ENCODE measurements around the gene OPCML.

The OPCML gene

GRCh38 chr11:133134314-133135173 is 397.8 kb downstream of the OPCML start:
- DNase-seq (ENCODE audit: low read depth in 2 of 2) = peak in 1 of 2 donors; percentile 19

GRCh38 chr11:133133606-133134005 is 398.7 kb downstream of the OPCML start:
- no peak for DNase-seq (ENCODE audit: low read depth in 2 of 2)

- DNase-seq (ENCODE audit: low read depth in 2 of 2) = no peak
These were observed 399.3 kb downstream of the OPCML start for GRCh38 chr11:133133050-133133449.

DNA sequence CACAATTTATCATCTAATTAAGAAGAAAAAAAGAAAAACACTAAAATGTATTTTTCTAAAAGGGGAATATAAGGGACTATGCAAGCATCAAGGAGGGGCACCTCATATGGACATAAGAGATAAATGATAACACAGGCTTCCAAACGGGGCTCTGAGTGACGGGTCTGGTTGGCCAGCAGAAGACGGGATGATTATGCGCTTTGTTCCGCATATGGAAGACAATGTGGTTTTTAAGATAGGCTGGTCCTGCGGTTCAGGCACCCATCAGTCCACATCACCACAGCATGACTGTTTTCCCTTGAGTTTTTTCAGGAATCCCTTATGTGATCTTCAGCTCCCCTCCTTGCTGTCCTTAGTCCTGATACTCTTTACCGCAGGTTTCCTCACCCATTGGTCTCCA is 404.6 kb downstream of the OPCML start:
- no peak for DNase-seq (ENCODE audit: low read depth in 2 of 2)

DNA sequence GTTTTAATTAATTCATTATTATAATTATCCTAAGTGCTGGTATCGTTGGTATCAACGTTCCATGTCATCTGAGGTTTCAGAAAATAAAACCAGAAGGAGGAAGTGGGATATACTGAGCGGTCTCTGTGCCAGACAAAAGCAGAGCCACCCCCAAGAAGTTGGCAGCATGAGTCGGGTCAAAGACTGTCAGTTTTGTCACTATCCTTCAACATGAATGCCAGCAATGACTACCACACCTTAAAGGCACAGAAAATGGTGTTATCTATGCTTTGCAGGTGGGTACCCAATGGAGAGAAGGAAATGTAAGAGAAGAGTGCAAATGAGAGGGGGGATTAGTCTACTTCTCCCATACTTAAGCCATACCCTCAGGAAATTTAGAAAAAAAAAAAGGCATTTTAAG is 408.5 kb downstream of the OPCML start:
- DNase-seq (ENCODE audit: low read depth in 2 of 2) = no peak

GRCh38 chr11:133123366-133123765 is 408.9 kb downstream of the OPCML start:
- no peak for DNase-seq (ENCODE audit: low read depth in 2 of 2)

DNA sequence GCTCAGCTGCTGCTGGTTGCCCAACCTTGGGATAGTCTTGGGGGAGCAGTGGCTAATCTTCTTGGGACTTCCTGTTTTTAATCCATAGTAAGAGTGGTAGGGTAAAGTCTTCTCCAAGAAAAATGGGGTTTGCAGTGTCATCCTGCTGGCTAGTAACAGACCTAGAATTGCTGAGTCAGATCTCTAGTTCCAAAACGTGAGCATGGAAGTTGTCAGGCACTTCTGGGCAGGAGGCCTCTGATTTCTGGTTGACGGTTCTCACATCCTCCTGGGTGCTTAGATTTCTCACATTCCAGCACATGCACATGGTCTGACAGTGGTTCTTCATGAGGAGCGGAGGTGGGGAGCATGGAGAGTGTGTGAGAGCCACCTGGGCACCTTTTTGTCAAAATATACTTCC is 410.0 kb downstream of the OPCML start:
- no peak for DNase-seq (ENCODE audit: low read depth in 2 of 2)

GRCh38 chr11:133118563-133119268 is 413.6 kb downstream of the OPCML start:
- DNase-seq (ENCODE audit: low read depth in 2 of 2) = no peak

- DNase-seq (ENCODE audit: low read depth in 2 of 2) = no peak
These were observed 417.2 kb downstream of the OPCML start for GRCh38 chr11:133115099-133115498.

- no peak for DNase-seq (ENCODE audit: low read depth in 2 of 2)
These were observed 424.5 kb downstream of the OPCML start for GRCh38 chr11:133107763-133108162.

DNA sequence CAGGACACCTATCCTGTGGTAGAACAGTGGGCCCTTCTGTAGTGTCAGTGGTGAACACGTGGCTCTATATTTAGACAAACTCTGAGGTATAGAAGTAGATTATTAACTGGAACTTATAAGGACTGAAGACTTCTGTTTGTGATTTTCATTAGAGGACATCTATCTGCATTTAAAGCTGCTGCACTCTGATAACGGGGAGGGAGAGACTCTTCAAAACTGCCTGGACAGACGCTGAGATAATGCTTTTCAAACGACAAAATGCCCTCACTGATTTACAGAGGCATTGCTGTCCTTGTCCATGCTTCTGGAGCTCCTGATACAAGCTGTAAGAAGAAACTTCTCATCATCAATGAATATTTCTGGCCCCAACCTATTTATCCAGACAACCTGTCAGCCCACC is 425.2 kb downstream of the OPCML start:
- no peak for DNase-seq (ENCODE audit: low read depth in 2 of 2)

- no peak for DNase-seq (ENCODE audit: low read depth in 2 of 2)
These were observed 425.9 kb downstream of the OPCML start for GRCh38 chr11:133106417-133106816.

- no peak for DNase-seq (ENCODE audit: low read depth in 2 of 2)
These were observed 428.1 kb downstream of the OPCML start for GRCh38 chr11:133104009-133104744.

DNA sequence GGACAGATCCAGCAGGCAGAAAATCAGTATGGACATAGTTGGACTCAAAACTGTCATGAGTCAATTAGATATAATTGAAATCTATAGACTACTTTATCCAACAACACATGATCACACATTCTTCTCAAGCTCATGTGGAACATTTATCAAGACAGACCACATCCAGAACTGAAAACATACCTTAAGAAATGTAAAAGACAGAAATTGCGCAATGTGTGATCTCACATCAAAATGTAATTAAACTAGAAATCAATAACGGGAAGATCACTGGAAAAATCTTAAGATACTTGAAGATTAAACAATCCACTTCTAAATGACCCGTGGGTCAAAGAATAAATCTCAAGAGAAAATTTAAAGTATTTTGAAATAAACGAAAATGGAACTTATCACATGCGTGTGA is 435.3 kb downstream of the OPCML start:
- DNase-seq (ENCODE audit: low read depth in 2 of 2) = no peak

- DNase-seq (ENCODE audit: low read depth in 2 of 2) = no peak
These were observed 445.8 kb downstream of the OPCML start for GRCh38 chr11:133086518-133086917.

GRCh38 chr11:133082841-133083488 is 449.3 kb downstream of the OPCML start:
- DNase-seq (ENCODE audit: low read depth in 2 of 2) = peak; percentile 56

GRCh38 chr11:133082453-133082781 is 449.9 kb downstream of the OPCML start:
- DNase-seq (ENCODE audit: low read depth in 2 of 2) = no peak

- no peak for DNase-seq (ENCODE audit: low read depth in 2 of 2)
These were observed 450.4 kb downstream of the OPCML start for GRCh38 chr11:133081730-133082452.

DNA sequence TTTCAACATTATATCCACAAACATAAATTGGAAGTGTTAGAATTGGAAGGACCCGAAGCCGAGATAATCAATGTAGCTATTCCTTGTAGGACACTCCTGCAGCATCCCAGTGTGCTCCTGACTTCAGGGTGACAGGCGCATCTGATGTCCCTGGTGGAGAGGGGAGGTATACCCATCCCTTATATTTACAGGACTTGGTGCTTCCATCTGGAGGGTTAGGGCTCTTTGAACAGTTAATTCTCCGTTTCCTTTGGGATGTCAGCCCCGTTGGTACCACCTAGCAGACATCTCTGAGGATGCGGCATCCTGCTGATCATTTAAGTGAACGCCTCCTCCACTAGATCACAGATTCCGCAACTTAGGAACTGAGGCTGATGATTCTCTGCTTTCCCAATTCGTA is 451.3 kb downstream of the OPCML start:
- no peak for DNase-seq (ENCODE audit: low read depth in 2 of 2)

- DNase-seq (ENCODE audit: low read depth in 2 of 2) = peak in 1 of 2 donors; percentile 6
These were observed 453.5 kb downstream of the OPCML start for GRCh38 chr11:133078591-133079404.

- no peak for DNase-seq (ENCODE audit: low read depth in 2 of 2)
These were observed 454.3 kb downstream of the OPCML start for GRCh38 chr11:133078012-133078411.
